Left ventricle myocardium inferior (tissue), 1 donor: Measurements from ENCODE around the gene VWA5B1. TPM values are rescaled to one million over a fixed set of nuclear protein-coding genes. Genes with fewer than 3 reads are reported as not detected.
A peak's percentile ranks its signal among the peaks of the same experiment; 100 is the strongest.

ENCODE experiments used
- DNase-seq: peaks from one replicate; pipeline ENCODE4 v3.0.0-alpha.2; 2020
- H3K27ac ChIP-seq: fragments of 200-600 bp; replicated peaks from 2 replicates; pipeline ENCODE4 v1.8.0; 2021
- H3K27me3 ChIP-seq: fragments of 200-600 bp; 2 replicates; pipeline ENCODE4 v1.8.0; 2021; ENCODE audit warnings: low read depth
- H3K36me3 ChIP-seq: fragments of 200-600 bp; 2 replicates; pipeline ENCODE4 v1.8.0; 2021
- H3K4me1 ChIP-seq: fragments of 200-600 bp; 2 replicates; pipeline ENCODE4 v1.8.0; 2021
- H3K4me3 ChIP-seq: fragments of 200-600 bp; 2 replicates; pipeline ENCODE4 v1.8.0; 2021; ENCODE audit warnings: mild to moderate bottlenecking, moderate library complexity
- H3K9me3 ChIP-seq: fragments of 200-600 bp; replicated peaks from 2 replicates; pipeline ENCODE4 v1.8.0; 2021
- intact Hi-C: fragments of 100-400 bp; cut with micrococcal nuclease; formaldehyde crosslinking; loops from one replicate; pipeline ENCODE4 v1.11.0; 2022
- total RNA-seq: library from RNA; stranded (reverse); fragmentation: NEBNext Ultra II Directional; extraction: Animal tissue kit (Norgen Biotek cat#: 25700); gene quantifications from one replicate; pipeline ENCODE4 v1.2.1, GENCODE V29; 2021
- TF ChIP-seq, protein P1 (sequence below): fragments of 200-600 bp; IDR thresholded peaks from 2 replicates; pipeline ENCODE4 v1.8.0; 2021; ENCODE audit warnings: antibody characterized with exemption, mild to moderate bottlenecking, borderline replicate concordance
- donor health status: DM: no; HTN: yes; CAD: no; lungs with severe emphysema.

Gene VWA5B1
- total RNA-seq, 1 donor from 2014 or later, result 0.16 TPM

DNA sequence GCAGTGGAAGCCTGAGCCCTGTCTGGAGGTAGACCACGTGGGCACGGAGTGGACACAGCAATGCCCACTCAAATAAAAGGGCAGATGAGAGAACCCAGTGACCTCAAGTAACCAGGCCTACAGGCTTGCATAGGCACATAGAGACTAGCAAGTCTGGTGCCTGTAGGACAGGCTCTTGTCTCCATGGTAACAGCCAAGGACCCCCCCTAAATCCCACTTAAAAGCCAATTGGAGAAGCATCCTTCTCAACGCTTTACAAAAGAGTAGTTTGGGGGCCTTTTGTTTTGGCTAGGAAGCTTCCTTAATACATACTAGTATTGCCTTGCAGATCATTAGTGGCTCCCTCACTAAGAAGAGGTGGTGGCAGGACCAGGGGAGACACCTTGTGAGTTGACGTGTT, 63.9 kb downstream of the VWA5B1 start:
- Histone ChIP-seq H3K36me3 (no peaks in the 10 kb centered on the region), H3K27me3 (peaks cover 23% of the 10 kb centered on the region), H3K4me3 (no peak overlapping the region), H3K9me3 (no peaks in the 10 kb centered on the region), H3K27ac (no peak overlapping the region), H3K4me1 (peaks cover 32% of the 10 kb centered on the region)
- no peak for DNase-seq
- intact Hi-C loops, result no loop called here
- TF ChIP-seq, protein P1, sequence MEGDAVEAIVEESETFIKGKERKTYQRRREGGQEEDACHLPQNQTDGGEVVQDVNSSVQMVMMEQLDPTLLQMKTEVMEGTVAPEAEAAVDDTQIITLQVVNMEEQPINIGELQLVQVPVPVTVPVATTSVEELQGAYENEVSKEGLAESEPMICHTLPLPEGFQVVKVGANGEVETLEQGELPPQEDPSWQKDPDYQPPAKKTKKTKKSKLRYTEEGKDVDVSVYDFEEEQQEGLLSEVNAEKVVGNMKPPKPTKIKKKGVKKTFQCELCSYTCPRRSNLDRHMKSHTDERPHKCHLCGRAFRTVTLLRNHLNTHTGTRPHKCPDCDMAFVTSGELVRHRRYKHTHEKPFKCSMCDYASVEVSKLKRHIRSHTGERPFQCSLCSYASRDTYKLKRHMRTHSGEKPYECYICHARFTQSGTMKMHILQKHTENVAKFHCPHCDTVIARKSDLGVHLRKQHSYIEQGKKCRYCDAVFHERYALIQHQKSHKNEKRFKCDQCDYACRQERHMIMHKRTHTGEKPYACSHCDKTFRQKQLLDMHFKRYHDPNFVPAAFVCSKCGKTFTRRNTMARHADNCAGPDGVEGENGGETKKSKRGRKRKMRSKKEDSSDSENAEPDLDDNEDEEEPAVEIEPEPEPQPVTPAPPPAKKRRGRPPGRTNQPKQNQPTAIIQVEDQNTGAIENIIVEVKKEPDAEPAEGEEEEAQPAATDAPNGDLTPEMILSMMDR, result no peak

DNA sequence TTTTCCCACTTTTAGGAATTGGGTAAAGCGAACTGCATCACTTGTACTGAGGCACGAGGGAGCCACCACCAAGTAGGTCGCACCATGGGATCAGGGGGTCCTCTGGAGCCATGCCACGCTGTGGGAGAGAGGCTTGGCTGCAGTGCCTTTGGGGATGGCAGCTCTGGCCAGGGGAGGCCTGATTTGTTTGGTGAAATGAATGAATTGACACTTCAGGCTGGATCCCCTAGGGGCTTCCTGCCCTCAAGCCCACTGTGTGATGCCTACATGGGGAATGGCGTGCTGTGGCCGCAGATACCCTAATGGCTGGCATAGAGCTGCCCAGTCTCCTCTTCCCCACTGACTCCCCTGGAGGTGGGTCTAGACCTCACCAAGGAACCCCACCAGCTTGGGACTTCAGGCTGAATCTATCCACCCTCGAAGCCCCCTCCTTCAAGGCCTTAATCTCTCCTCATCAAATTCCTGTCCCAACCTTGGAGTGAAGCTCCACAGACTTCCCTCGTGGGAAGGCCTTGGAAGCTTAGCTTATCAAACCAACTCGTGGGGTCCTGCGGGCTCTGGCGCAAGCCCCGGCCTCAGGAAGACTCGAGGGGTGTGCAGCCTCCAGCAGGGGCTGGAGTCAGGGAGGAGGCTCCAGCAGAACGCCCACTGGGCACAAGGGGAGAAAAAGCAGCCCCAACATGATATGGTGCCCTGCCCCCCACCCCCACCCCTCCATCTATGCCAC, 64.6 kb downstream of the VWA5B1 start:
- DNase-seq, result no peak

GRCh38 chr1:20355828-20356735, 65.4 kb downstream of the VWA5B1 start:
- Histone ChIP-seq H3K27ac (no peak overlapping the region), H3K9me3 (no peaks in the 10 kb centered on the region), H3K27me3 (peaks cover 24% of the 10 kb centered on the region), H3K4me1 (peaks cover 35% of the 10 kb centered on the region), H3K4me3 (no peak overlapping the region), H3K36me3 (no peaks in the 10 kb centered on the region)
- intact Hi-C loops, result no loop called here
- TF ChIP-seq, protein P1, result no peak
- no peak for DNase-seq

More for the DNA sequence above, 64.6 kb downstream of the VWA5B1 start:
- Histone ChIP-seq H3K4me3 (no peak overlapping the region), H3K9me3 (no peaks in the 10 kb centered on the region), H3K4me1 (peaks cover 35% of the 10 kb centered on the region), H3K27ac (no peak overlapping the region), H3K36me3 (no peaks in the 10 kb centered on the region), H3K27me3 (peaks cover 23% of the 10 kb centered on the region)
- intact Hi-C loops, result no loop called here
- TF ChIP-seq, protein P1, result no peak

DNA sequence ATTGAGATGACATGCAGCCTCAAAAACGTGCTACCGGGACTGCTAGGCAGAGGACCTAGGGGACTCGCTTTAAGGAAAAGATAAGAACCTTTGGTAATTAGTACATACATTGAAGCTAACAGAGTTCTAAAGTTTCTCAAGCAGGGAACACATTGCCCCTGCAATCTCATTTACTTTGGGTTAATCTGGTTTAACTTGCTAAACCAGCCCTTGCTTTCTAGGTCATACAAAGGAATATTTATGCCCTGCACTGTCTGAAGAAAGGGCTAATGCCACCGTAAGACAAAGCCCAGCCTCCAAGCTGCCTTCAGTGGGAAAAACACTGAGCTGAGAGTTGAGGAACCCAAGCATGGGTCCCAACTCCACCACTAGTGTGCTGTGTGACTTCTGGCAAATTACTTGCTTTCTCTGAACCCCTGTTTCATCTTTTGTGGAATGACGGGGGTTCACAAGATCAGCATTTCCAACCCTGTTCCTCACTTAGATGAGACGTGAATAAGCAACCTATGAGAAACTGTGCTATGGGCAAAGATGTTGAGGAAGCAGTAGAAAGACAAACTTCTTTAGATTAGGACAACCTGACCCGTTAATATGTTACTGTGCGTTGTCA, 66.3 kb downstream of the VWA5B1 start:
- no peaks in the 10 kb centered on the region for H3K36me3 ChIP-seq
- no peaks in the 10 kb centered on the region for H3K9me3 ChIP-seq
- no peak overlapping the region for H3K27ac ChIP-seq
- peaks cover 35% of the 10 kb centered on the region for H3K4me1 ChIP-seq
- peaks cover 24% of the 10 kb centered on the region for H3K27me3 ChIP-seq
- no peak overlapping the region for H3K4me3 ChIP-seq
- no peak for DNase-seq
- intact Hi-C loops, result no loop called here
- TF ChIP-seq, protein P1, result no peak

- Histone ChIP-seq H3K4me1 (peaks cover 35% of the 10 kb centered on the region), H3K36me3 (no peaks in the 10 kb centered on the region), H3K27me3 (peaks cover 21% of the 10 kb centered on the region), H3K27ac (peak overlapping the region; percentile 75), H3K9me3 (no peaks in the 10 kb centered on the region), H3K4me3 (no peak overlapping the region)
- TF ChIP-seq, protein P1, result no peak
- no peak for DNase-seq
- intact Hi-C loops, result no loop called here
Observed at GRCh38 chr1:20357796-20358195, 67.1 kb downstream of the VWA5B1 start.
